DOHH2 (cell line): ENCODE results near the gene IQSEC2.

ENCODE experiments used
- H3F3A ChIP-seq: fragments of 200-600 bp; sonication (generic), shearing (Covaris generic); 2 replicates; pipeline ENCODE4 v1.6.0; 2016; ENCODE audit warnings: antibody characterized with exemption, mild to moderate bottlenecking; ENCODE audit not compliant: control insufficient read depth, insufficient read depth
- H3K27ac ChIP-seq: fragments of 200-600 bp; sonication (generic); 2 replicates; pipeline ENCODE4 v1.5.1; 2014; ENCODE audit warnings: low read depth, mild to moderate bottlenecking, low read length, moderate library complexity
- H3K27me3 ChIP-seq: fragments of 200-600 bp; sonication (generic); 2 replicates; pipeline ENCODE4 v1.6.1; 2014; ENCODE audit warnings: mild to moderate bottlenecking, low read length, mixed read lengths; ENCODE audit not compliant: control insufficient read depth
- H3K36me3 ChIP-seq: fragments of 200-600 bp; sonication (generic); 2 replicates; pipeline ENCODE4 v1.6.1; 2014; ENCODE audit warnings: mild to moderate bottlenecking, low read length, moderate library complexity, mixed read lengths; ENCODE audit not compliant: control insufficient read depth
- H3K4me1 ChIP-seq: fragments of 200-600 bp; sonication (generic); 2 replicates; pipeline ENCODE4 v1.6.1; 2014; ENCODE audit warnings: mild to moderate bottlenecking, low read length, mixed read lengths; ENCODE audit not compliant: control insufficient read depth
- H3K4me2 ChIP-seq: fragments of 200-600 bp; sonication (generic); 2 replicates; pipeline ENCODE4 v1.6.0; 2014; ENCODE audit warnings: mild to moderate bottlenecking, low read length, moderate library complexity
- H3K4me3 ChIP-seq: fragments of 200-600 bp; sonication (generic); 2 replicates; pipeline ENCODE4 v1.5.1; 2014; ENCODE audit warnings: mild to moderate bottlenecking, low read length, mixed read lengths
- H3K79me2 ChIP-seq: fragments of 200-600 bp; sonication (generic); 2 replicates; pipeline ENCODE4 v1.6.1; 2014; ENCODE audit warnings: mild to moderate bottlenecking, low read length, mixed read lengths; ENCODE audit not compliant: control insufficient read depth
- H3K9me2 ChIP-seq: fragments of 200-600 bp; sonication (generic); replicated peaks from 2 replicates; pipeline ENCODE4 v1.6.1; 2014; ENCODE audit warnings: mild to moderate bottlenecking, low read length, mixed read lengths; ENCODE audit not compliant: control insufficient read depth
- H3K9me3 ChIP-seq: fragments of 200-600 bp; sonication (generic); 2 replicates; pipeline ENCODE4 v1.6.1; 2014; ENCODE audit warnings: antibody characterized with exemption, low read length, mixed read lengths; ENCODE audit not compliant: control insufficient read depth, insufficient read depth
- H4K20me1 ChIP-seq: fragments of 200-600 bp; sonication (generic); 2 replicates; pipeline ENCODE4 v1.6.0; 2014; ENCODE audit warnings: low read depth, mild to moderate bottlenecking, antibody characterized with exemption, low read length, moderate library complexity; ENCODE audit not compliant: control insufficient read depth, insufficient read depth
- EZH2phosphoT487 ChIP-seq: fragments of 200-600 bp; sonication (generic); IDR thresholded peaks from 2 replicates; pipeline ENCODE4 v1.6.1; 2017; ENCODE audit warnings: borderline replicate concordance, mild to moderate bottlenecking, antibody characterized with exemption, low read length, moderate library complexity, mixed read lengths
- TF ChIP-seq, protein P1 (sequence below): fragments of 200-600 bp; sonication (generic); IDR thresholded peaks from one replicate; pipeline ENCODE4 v1.5.1; 2014; ENCODE audit warnings: antibody characterized with exemption, mild to moderate bottlenecking, low read depth, low read length; ENCODE audit not compliant: poor library complexity, severe bottlenecking

IQSEC2 gene

GRCh38 chrX:53235566-53235965, 45.8 kb downstream of the IQSEC2 start:
- no peak for TF ChIP-seq EZH2phosphoT487
- TF ChIP-seq, protein P1, sequence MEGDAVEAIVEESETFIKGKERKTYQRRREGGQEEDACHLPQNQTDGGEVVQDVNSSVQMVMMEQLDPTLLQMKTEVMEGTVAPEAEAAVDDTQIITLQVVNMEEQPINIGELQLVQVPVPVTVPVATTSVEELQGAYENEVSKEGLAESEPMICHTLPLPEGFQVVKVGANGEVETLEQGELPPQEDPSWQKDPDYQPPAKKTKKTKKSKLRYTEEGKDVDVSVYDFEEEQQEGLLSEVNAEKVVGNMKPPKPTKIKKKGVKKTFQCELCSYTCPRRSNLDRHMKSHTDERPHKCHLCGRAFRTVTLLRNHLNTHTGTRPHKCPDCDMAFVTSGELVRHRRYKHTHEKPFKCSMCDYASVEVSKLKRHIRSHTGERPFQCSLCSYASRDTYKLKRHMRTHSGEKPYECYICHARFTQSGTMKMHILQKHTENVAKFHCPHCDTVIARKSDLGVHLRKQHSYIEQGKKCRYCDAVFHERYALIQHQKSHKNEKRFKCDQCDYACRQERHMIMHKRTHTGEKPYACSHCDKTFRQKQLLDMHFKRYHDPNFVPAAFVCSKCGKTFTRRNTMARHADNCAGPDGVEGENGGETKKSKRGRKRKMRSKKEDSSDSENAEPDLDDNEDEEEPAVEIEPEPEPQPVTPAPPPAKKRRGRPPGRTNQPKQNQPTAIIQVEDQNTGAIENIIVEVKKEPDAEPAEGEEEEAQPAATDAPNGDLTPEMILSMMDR: no peak
- Histone ChIP-seq H3K27ac (no peak overlapping the region), H3K9me3 (no peaks in the 10 kb centered on the region), H3K4me2 (no peak overlapping the region), H3K27me3 (no peaks in the 10 kb centered on the region), H3K9me2 (no peaks in the 10 kb centered on the region), H3K4me1 (no peaks in the 10 kb centered on the region), H4K20me1 (no peaks in the 10 kb centered on the region), H3K79me2 (no peaks in the 10 kb centered on the region), H3K36me3 (no peaks in the 10 kb centered on the region), H3K4me3 (no peak overlapping the region), H3F3A (no peaks in the 10 kb centered on the region)

- H3K4me1 ChIP-seq: no peaks in the 10 kb centered on the region
- H3K27me3 ChIP-seq: no peaks in the 10 kb centered on the region
- H4K20me1 ChIP-seq: no peaks in the 10 kb centered on the region
- no peaks in the 10 kb centered on the region for H3K79me2 ChIP-seq
- H3F3A ChIP-seq: no peaks in the 10 kb centered on the region
- no peaks in the 10 kb centered on the region for H3K9me3 ChIP-seq
- no peaks in the 10 kb centered on the region for H3K9me2 ChIP-seq
- no peak overlapping the region for H3K27ac ChIP-seq
- TF ChIP-seq, protein P1: no peak
- no peak for TF ChIP-seq EZH2phosphoT487
- H3K4me2 ChIP-seq: no peak overlapping the region
- H3K36me3 ChIP-seq: no peaks in the 10 kb centered on the region
- H3K4me3 ChIP-seq: no peak overlapping the region
Observed at GRCh38 chrX:53234484-53234883, 46.9 kb downstream of the IQSEC2 start.

DNA sequence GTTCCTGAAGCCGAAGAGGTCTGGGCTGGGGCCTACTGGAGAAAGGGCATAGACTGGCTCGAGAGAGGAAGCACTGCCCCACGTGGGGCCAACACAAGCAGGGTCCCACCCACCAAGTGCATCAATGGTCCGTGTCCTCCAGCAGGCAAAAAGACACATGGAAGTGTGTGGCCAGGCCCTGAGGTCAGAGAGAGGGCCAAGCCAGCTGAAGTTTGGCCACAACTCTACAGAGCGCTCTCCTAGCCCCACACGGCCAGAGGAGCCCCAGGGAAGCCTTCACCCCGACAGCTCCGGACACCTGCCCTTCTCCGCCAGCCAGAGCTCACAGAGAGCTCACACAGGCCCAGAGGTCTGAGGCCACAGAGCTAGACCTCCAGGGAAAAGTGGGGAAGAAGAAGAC, 47.8 kb downstream of the IQSEC2 start:
- no peaks in the 10 kb centered on the region for H3K9me3 ChIP-seq
- no peak overlapping the region for H3K4me2 ChIP-seq
- H4K20me1 ChIP-seq: no peaks in the 10 kb centered on the region
- TF ChIP-seq, protein P1: no peak
- TF ChIP-seq EZH2phosphoT487: no peak
- no peak overlapping the region for H3K27ac ChIP-seq
- H3K9me2 ChIP-seq: no peaks in the 10 kb centered on the region
- no peak overlapping the region for H3K4me3 ChIP-seq
- H3K27me3 ChIP-seq: no peaks in the 10 kb centered on the region
- no peaks in the 10 kb centered on the region for H3K36me3 ChIP-seq
- no peaks in the 10 kb centered on the region for H3F3A ChIP-seq
- H3K79me2 ChIP-seq: no peaks in the 10 kb centered on the region
- no peaks in the 10 kb centered on the region for H3K4me1 ChIP-seq

DNA sequence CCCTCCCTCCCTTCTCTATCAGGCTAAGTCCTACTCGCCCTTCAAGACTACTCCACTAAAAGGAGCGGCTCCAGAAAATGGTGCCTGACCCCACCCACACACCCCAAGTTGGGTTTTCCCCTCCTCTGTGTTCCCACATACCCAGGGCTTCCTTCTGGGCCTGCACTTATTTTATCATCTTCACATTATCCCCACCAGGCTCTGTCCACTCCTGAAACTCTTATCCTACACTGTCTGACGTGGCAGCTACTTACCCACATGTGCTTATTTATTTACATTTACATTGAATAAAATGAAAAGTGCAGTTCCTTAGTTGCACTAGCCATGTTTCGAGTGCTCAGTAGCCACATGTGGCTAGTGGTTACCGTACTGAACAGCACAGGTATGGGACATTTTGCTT, 51.3 kb downstream of the IQSEC2 start:
- Histone ChIP-seq H3F3A (no peaks in the 10 kb centered on the region), H3K4me1 (peaks cover 7% of the 10 kb centered on the region), H3K9me3 (no peaks in the 10 kb centered on the region), H3K27ac (no peak overlapping the region), H3K9me2 (no peaks in the 10 kb centered on the region), H3K79me2 (no peaks in the 10 kb centered on the region), H4K20me1 (no peaks in the 10 kb centered on the region), H3K4me3 (no peak overlapping the region), H3K27me3 (no peaks in the 10 kb centered on the region), H3K4me2 (no peak overlapping the region), H3K36me3 (no peaks in the 10 kb centered on the region)
- TF ChIP-seq, protein P1: no peak
- TF ChIP-seq EZH2phosphoT487: no peak
